CD4-positive, alpha-beta T cell treated with Interleukin-1 beta for 1 hour (primary cell): Measurements from ENCODE around the gene FADS2.

ENCODE experiments used
- DNase-seq, 2 donors: peaks; one replicate each; pipeline ENCODE4 v3.0.0-alpha.2; 2020 to 2022

Gene FADS2

GRCh38 chr11:61795876-61796526 lies 32.1 kb upstream of the FADS2 start:
- no peak for DNase-seq

- peak; percentile 76 to 82 for DNase-seq
These were observed 30.7 kb upstream of the FADS2 start for GRCh38 chr11:61797263-61797944.

- no peak for DNase-seq
These were observed 28.3 kb upstream of the FADS2 start for GRCh38 chr11:61799665-61800284.

GRCh38 chr11:61800331-61801281 lies 27.5 kb upstream of the FADS2 start:
- DNase-seq: no peak

DNA sequence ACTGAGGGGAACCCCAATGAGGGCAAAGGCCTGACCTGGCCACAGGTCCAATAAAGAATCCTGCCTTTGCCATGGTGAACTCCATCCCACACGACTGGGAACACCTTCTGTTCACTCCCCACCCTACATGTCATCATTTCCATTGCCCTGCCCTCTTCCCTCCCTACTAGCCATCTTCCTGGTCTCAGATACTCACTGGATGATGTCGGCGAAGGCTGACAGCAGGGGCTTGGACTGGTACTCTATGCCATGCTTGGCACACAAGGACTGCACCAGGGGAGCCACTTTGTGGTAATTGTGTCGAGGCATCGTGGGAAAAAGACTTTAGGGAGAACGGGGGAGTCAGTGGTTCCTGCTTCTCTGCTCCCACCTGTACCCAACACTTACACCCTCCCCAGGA lies 25.5 kb upstream of the FADS2 start:
- no peak for DNase-seq

- DNase-seq: no peak
These were observed 24.0 kb upstream of the FADS2 start for GRCh38 chr11:61803889-61804647.

DNA sequence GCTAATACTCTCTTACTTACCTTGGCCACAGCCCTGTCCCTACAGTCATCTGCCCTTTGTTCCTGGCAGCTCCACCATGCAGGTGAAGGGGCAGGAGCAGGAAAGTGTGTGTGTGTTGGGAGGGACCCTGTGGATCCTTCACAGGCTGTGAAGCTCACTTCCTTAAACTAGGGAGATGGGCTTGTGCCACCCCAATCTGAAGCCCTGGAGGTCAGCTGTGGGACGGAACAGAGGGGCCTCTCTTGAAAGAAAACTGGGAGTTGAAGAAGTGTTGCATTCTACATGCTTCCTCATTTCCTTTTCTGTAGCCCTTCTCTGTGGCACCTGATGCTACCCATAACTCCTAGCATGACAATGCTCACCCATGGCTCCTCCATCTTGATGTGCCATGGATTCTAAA lies 23.0 kb upstream of the FADS2 start:
- DNase-seq: no peak

GRCh38 chr11:61806785-61807184 lies 21.3 kb upstream of the FADS2 start:
- no peak for DNase-seq

GRCh38 chr11:61810671-61811175 lies 17.4 kb upstream of the FADS2 start:
- DNase-seq: no peak

DNA sequence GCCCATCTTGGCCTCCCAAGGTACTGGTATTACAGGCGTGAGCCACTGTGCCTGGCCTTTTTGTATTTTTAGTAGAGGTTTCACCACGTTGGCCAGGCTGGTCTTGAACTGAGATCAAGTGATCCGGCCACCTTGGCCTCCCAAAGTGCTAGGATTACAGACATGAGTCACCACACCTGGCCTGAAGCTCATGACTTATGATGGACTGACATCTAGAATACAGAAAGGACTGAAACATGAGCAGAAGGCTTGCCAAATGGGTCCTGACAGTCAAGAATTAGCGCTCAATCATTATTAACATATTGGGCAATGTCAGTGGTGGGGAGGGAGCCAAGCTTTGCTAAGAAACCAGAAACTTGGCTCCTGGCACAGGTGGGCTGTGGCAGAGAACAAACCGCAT lies 16.3 kb upstream of the FADS2 start:
- no peak for DNase-seq

- no peak for DNase-seq
These were observed 15.2 kb upstream of the FADS2 start for GRCh38 chr11:61812736-61813411.

DNA sequence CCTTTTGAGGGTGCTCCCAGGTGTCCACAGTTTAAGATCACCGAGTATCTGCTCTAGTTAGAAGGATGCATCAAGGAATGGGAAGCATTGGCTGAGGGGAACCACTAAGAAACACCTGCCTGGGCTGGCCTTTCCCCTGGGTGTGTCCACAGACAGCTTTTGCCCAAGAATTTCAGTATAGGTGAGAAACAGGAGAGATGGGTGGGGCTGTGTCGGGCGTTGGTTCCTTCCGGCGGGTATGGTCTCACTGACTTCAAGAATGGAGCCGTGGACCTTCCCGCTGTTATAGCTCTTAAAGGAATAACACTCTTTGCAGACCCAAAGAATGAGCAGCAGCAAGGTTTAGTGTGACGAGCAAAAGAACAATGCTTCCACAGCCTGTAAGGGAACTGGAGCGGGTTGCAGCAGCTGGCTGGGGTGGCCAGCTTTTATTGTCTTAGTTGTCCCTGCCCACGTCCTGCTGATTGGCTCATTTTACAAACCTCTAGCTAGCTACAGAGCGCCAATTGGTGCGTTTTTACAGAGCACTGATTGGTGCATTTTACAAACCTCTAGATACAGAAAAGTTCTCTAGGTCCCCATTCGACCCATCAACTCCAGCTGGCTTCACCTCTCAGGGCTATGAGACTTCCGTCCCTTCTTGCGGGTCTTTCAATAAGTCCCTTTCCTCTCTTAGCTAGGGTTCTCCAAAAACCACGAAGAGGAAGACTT lies 13.7 kb upstream of the FADS2 start:
- peak; percentile 15 to 31 for DNase-seq

GRCh38 chr11:61814958-61815789 lies 12.9 kb upstream of the FADS2 start:
- DNase-seq: peak; percentile 45 to 85

DNA sequence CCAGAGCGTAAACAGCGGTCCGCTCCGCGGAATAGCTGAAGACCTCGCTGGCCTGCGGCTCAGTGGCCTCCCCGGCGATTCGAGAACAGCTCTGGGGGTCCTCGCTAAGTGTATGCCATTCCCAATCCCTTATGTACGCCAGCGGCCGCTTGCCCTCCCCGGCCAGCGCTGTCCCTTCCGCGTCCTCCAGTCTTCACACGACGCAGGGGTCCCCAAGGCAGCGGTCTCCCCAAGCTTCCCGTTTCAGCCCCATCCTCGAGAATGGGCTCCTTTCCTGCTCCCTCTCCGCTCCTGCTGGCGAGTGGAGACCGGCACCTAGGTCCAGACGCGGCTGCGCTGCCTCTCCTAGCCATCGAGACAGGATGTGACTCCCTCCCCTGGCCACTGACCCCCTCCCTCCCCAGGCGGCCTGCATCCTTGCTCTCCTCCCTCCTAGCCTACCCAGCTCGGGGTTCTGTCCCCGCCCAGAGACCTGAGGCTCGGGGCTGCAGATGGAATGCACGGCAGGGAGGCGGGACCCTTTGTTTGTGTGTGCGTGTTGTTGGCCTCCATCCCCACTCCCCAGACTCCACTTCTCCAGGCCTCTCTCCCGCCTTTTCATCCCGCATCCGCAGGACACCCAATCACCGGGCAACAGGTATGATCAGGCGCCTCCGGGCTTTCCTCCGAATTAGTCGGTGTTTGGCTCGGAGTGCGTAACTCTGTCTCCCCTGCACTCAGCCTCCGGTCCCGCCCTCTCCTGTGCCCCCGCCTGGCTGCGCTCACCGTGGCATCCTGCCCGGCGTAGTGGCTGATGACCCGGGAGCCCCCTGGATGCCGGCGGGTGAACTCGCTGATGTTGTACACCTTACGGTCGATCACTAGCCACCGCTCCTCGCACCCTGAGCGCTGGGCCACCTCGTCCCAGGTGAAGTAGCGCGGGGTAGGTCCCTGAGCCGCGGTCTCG lies 12.0 kb upstream of the FADS2 start:
- DNase-seq: peak; percentile 51 to 57

DNA sequence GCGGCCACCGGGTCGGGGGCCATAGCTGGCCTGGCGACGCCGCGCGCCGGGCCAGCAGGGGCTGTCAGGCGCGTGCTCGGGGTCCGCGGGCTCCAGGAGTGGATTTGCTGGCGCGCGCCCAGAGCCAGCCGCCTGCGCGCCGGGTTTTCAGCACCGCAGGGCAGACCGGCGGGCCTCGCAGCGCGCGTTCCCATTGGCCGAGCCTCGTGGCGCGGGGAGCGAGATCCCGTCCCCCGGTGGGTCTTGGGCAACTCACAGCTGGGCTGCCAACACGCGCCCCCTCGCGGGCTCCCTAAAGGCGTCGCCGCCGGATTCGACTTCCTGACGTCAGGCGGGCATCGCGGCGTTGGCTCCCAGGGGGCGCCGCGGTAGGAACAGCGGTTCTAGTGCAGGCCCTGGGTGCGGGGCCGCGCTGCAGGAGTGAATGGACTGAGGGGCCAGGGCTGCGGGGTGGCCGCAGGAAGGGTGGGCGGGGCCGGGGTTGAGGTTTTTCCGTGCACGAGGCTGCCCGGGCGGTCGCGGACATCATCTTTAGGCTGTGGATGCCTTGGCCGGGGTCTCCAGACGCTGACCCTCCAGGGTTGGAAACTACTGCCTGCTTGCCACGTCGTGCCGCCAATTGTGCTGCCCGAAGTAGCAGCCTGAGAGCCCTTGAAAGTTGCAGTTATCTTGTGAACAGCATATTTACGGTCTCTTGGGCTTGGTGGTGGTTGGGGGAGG lies 11.2 kb upstream of the FADS2 start, which contains the start of gene FADS1:
Gene FADS1 (minus strand): TSS at position 268 of the 720 bp plus-strand sequence. CDS start 74 bp downstream, at position 194.
- peak; percentile 77 to 85 for DNase-seq

GRCh38 chr11:61817471-61818202 lies 10.5 kb upstream of the FADS2 start:
- no peak for DNase-seq

DNA sequence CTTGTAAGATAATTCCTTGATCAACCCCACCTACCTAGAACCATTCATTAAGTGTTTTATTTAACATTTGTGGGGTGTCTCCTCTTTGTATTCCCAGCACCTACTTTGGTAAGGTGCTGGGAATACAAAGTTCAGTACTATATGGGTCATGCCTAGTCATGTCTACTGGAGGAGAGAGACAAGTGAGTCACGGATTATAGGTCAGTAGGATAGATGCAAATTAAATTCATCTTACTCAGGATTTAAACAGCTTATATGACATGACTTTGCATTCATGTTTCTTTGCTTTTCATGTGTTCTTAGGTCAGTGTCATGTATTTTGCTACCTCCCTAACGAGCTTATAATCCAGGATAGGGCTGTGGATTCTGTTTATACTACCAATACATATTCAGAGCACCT lies 7.9 kb upstream of the FADS2 start:
- DNase-seq: no peak
